Measurements from ENCODE around the gene SLC9A9. TPM values are rescaled to one million over a fixed set of nuclear protein-coding genes. Genes with fewer than 3 reads are reported as not detected.
"Not testable (repeated sequence)": the region's sequence is repeated elsewhere in the genome, so short reads cannot be mapped to it uniquely, and the experiment has no call there.

SLC9A9 gene
- polyA plus RNA-seq, 10 donors, result 10.5 to 14.8 (median 12.2) TPM

GRCh38 chr3:143471705-143472104, 376.6 kb downstream of the SLC9A9 start:
- no peak for DNase-seq

GRCh38 chr3:143469159-143469558, 379.1 kb downstream of the SLC9A9 start:
- no peak for DNase-seq

GRCh38 chr3:143465666-143466065, 382.6 kb downstream of the SLC9A9 start:
- DNase-seq, result no peak

GRCh38 chr3:143464850-143465249, 383.4 kb downstream of the SLC9A9 start:
- no peak for DNase-seq

GRCh38 chr3:143455480-143455879, 392.8 kb downstream of the SLC9A9 start:
- no peak for DNase-seq

GRCh38 chr3:143450632-143451031, 397.6 kb downstream of the SLC9A9 start:
- DNase-seq, result no peak

- DNase-seq, result no peak
These were observed 400.8 kb downstream of the SLC9A9 start for GRCh38 chr3:143447491-143447890.

GRCh38 chr3:143445118-143445517, 403.1 kb downstream of the SLC9A9 start:
- DNase-seq, result no peak

- DNase-seq, result peak; percentile 23 to 90 (median 48)
These were observed 404.4 kb downstream of the SLC9A9 start for GRCh38 chr3:143443851-143444331.

GRCh38 chr3:143442814-143443447, 405.3 kb downstream of the SLC9A9 start:
- no peak for DNase-seq

GRCh38 chr3:143441516-143442171, 406.6 kb downstream of the SLC9A9 start:
- DNase-seq, result no peak

GRCh38 chr3:143439817-143440216, 408.5 kb downstream of the SLC9A9 start:
- no peak for DNase-seq

- DNase-seq, result no peak
These were observed 410.9 kb downstream of the SLC9A9 start for GRCh38 chr3:143437405-143437804.

- DNase-seq, result no peak
These were observed 411.9 kb downstream of the SLC9A9 start for GRCh38 chr3:143436231-143436930.

- DNase-seq, result no peak
These were observed 414.4 kb downstream of the SLC9A9 start for GRCh38 chr3:143433787-143434378.

GRCh38 chr3:143431298-143431697, 417.0 kb downstream of the SLC9A9 start:
- not testable (repeated sequence) for DNase-seq

GRCh38 chr3:143430568-143430967, 417.7 kb downstream of the SLC9A9 start:
- no peak for DNase-seq

GRCh38 chr3:143429628-143430514, 418.4 kb downstream of the SLC9A9 start:
- no peak for DNase-seq

- DNase-seq, result no peak
These were observed 420.0 kb downstream of the SLC9A9 start for GRCh38 chr3:143428294-143428693.

- no peak for DNase-seq
These were observed 420.6 kb downstream of the SLC9A9 start for GRCh38 chr3:143427631-143428030.

- no peak for DNase-seq
These were observed 423.4 kb downstream of the SLC9A9 start for GRCh38 chr3:143424874-143425273.

All from muscle of back (tissue), 11 donors.